Skeletal muscle satellite cell (primary cell): ENCODE results near the gene FLVCR2.

ENCODE experiments used
- H3K27me3 ChIP-seq: 2 replicates; pipeline ENCODE4 v1.7.0; 2013; ENCODE audit warnings: low read length; ENCODE audit not compliant: control insufficient read depth, insufficient read depth
- H3K36me3 ChIP-seq: 2 replicates; pipeline ENCODE4 v1.7.0; 2013; ENCODE audit warnings: mild to moderate bottlenecking, control low read depth, low read length; ENCODE audit not compliant: insufficient read depth
- H3K4me1 ChIP-seq: 2 replicates; pipeline ENCODE4 v1.7.0; 2013; ENCODE audit warnings: low read length; ENCODE audit not compliant: control insufficient read depth, insufficient read depth
- H3K4me2 ChIP-seq: 2 replicates; pipeline ENCODE4 v1.7.0; 2013; ENCODE audit warnings: mild to moderate bottlenecking, low read length
- H3K4me3 ChIP-seq: 2 replicates; pipeline ENCODE4 v1.7.0; 2013; ENCODE audit warnings: low read length
- H3K9ac ChIP-seq: 2 replicates; pipeline ENCODE4 v1.7.0; 2013; ENCODE audit warnings: mild to moderate bottlenecking, low read depth, low read length, moderate library complexity
- H3K9me3 ChIP-seq: replicated peaks from 2 replicates; pipeline ENCODE4 v1.7.0; 2013; ENCODE audit warnings: mild to moderate bottlenecking, control low read depth, low read length

The FLVCR2 gene

GRCh38 chr14:75572104-75572503 lies 6.3 kb upstream of the FLVCR2 start:
- H3K4me1 ChIP-seq: no peaks in the 10 kb centered on the region
- peaks cover 41% of the 10 kb centered on the region for H3K27me3 ChIP-seq

DNA sequence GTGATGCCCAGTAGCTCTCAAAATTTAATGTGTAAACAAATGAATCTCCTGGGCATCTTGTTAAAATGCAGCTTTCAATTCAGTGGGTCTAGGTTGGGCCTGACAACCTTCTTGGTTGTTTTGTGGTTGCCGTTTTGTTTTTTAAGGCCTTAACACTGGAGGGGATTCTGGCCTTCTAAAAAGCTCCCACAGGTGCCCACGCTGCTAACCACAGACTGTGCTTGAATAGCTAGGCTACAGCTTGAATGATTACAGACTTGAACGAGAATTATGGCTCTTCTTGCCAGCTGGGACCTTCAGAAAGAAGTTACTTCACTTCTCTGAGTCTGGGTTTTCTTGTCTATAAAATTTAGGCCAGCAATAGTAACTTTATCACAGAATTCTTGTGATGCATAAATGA lies 1.3 kb upstream of the FLVCR2 start:
- H3K9me3 ChIP-seq: no peaks in the 10 kb centered on the region
- no peaks in the 10 kb centered on the region for H3K36me3 ChIP-seq
- H3K4me2 ChIP-seq: no peak overlapping the region
- H3K9ac ChIP-seq: no peak overlapping the region
- H3K4me3 ChIP-seq: no peak overlapping the region
- peaks cover 16% of the 10 kb centered on the region for H3K27me3 ChIP-seq
- peaks cover 16% of the 10 kb centered on the region for H3K4me1 ChIP-seq

More at GRCh38 chr14:75572104-75572503, 6.3 kb upstream of the FLVCR2 start:
- Histone ChIP-seq H3K4me2 (no peak overlapping the region), H3K9ac (no peak overlapping the region), H3K9me3 (no peaks in the 10 kb centered on the region), H3K36me3 (no peaks in the 10 kb centered on the region), H3K4me3 (no peak overlapping the region)

DNA sequence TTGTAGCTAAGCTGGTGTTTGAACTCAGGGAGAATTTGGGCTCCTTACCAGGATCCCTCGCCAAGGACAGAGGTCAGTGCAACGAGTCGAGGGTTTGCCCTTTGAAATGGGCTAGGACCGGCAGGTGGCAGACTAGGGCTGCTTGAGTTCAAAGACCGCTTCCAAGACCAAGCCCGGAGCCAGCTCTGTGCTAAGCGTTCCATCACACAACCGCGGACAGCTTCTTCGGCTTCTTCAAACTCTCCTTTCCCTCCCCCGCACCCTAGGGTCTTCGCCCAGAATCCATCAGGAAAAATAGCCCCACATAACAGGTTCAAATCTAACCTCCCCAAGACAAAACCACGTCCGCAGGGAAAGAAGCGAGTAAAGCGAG lies 705 bp upstream of the FLVCR2 start:
- peak overlapping the region; percentile 86 for H3K4me2 ChIP-seq
- H3K27me3 ChIP-seq: peaks cover 10% of the 10 kb centered on the region
- H3K4me3 ChIP-seq: peak overlapping the region; percentile 66
- H3K9ac ChIP-seq: peak overlapping the region; percentile 83
- H3K9me3 ChIP-seq: no peaks in the 10 kb centered on the region
- peaks cover 16% of the 10 kb centered on the region for H3K4me1 ChIP-seq
- no peaks in the 10 kb centered on the region for H3K36me3 ChIP-seq

DNA sequence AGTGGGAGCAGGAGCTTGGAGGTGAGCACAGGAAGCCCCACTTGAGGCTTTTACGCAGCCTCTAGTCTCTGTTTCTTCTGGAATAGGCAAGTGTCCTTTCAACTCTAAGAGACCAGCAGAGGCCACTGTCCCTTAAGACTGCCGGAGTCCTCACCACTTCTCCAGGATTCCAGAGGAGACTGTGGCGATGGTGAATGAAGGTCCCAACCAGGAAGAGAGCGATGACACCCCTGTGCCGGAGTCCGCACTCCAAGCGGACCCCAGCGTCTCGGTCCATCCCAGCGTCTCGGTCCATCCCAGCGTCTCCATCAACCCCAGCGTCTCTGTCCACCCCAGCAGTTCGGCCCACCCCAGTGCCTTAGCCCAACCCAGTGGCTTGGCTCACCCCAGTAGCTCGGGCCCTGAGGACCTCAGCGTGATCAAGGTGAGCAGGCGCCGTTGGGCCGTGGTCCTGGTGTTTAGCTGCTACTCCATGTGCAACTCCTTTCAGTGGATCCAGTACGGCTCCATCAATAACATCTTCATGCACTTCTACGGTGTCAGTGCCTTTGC lies 442 bp downstream of the FLVCR2 start:
- Histone ChIP-seq H3K4me3 (peak overlapping the region; percentile 66), H3K9me3 (no peaks in the 10 kb centered on the region), H3K9ac (peak overlapping the region; percentile 69), H3K36me3 (no peaks in the 10 kb centered on the region), H3K4me1 (peaks cover 16% of the 10 kb centered on the region), H3K4me2 (peak overlapping the region; percentile 86), H3K27me3 (peaks cover 2% of the 10 kb centered on the region)

DNA sequence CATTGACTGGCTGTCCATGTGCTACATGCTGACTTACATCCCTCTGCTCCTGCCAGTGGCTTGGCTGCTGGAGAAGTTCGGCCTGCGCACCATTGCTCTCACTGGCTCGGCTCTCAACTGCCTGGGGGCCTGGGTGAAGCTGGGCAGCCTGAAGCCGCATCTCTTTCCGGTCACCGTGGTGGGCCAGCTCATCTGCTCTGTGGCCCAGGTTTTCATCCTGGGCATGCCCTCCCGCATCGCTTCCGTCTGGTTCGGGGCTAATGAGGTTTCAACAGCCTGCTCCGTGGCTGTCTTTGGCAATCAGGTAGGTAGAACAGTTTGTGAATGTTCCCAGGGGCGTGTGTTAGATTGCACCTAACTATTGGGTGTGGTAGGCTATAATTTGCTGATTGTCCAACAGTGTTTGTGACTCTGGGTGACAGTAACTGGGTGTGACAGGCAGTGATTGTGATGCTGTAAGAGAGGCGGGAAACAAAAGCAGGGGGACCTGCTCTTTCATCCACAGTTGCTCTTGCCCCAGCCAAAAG lies 981 bp downstream of the FLVCR2 start:
- peak overlapping the region; percentile 66 for H3K4me3 ChIP-seq
- H3K4me2 ChIP-seq: peak overlapping the region; percentile 86
- H3K9me3 ChIP-seq: no peaks in the 10 kb centered on the region
- H3K4me1 ChIP-seq: peaks cover 16% of the 10 kb centered on the region
- peak overlapping the region; percentile 69 for H3K9ac ChIP-seq
- no peaks in the 10 kb centered on the region for H3K27me3 ChIP-seq
- H3K36me3 ChIP-seq: no peaks in the 10 kb centered on the region

- no peaks in the 10 kb centered on the region for H3K9me3 ChIP-seq
- no peaks in the 10 kb centered on the region for H3K36me3 ChIP-seq
- H3K4me2 ChIP-seq: peak overlapping the region; percentile 86
- H3K27me3 ChIP-seq: no peaks in the 10 kb centered on the region
- peak overlapping the region; percentile 66 for H3K4me3 ChIP-seq
- H3K4me1 ChIP-seq: peaks cover 16% of the 10 kb centered on the region
- H3K9ac ChIP-seq: peak overlapping the region; percentile 69
Observed at GRCh38 chr14:75579882-75580281, 1.5 kb downstream of the FLVCR2 start.

DNA sequence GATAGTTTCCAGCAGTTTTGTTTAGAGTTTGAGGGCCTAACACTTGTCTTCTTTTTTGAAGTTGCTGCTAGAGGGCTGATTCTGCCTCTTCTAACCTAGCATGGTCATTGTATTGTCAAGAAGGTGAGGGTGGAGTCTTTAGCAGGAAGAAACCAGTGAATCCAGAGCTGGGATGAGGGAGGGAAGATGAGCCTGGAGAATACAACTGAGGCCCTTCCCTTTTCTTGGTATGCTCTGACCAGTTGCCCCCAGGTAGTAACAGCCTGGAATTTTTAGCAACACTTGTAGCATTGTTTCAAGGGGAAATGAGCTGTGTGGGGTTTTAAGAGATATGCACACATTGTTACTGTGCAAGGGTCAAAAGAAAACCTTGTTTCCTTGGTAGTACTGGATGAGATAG lies 9.0 kb downstream of the FLVCR2 start:
- Histone ChIP-seq H3K36me3 (peaks cover 5% of the 10 kb centered on the region), H3K4me2 (no peak overlapping the region), H3K4me1 (no peaks in the 10 kb centered on the region), H3K9ac (no peak overlapping the region), H3K9me3 (peaks cover 4% of the 10 kb centered on the region), H3K27me3 (no peaks in the 10 kb centered on the region), H3K4me3 (no peak overlapping the region)

DNA sequence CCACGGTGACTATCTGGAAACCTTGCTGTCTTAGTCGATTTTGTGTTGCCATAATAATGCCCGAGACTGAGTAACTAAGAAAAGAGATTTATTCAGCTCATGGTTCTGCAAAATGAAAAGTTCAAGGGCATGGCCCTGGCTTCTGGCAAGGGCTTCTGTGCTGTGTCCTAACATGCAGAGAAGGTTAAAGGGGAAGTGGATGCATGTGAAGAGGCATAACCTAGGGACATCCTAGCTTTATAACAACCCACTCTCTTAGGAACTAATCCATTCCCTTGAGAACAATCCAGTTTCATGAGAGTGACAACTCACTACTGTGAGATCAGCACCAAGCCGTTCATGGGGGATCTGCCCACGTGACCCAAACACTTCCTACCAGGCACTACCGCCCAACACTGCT lies 11.5 kb downstream of the FLVCR2 start:
- peaks cover 4% of the 10 kb centered on the region for H3K9me3 ChIP-seq
- no peak overlapping the region for H3K4me2 ChIP-seq
- no peaks in the 10 kb centered on the region for H3K4me1 ChIP-seq
- no peaks in the 10 kb centered on the region for H3K27me3 ChIP-seq
- no peak overlapping the region for H3K4me3 ChIP-seq
- H3K36me3 ChIP-seq: peaks cover 5% of the 10 kb centered on the region
- H3K9ac ChIP-seq: no peak overlapping the region

DNA sequence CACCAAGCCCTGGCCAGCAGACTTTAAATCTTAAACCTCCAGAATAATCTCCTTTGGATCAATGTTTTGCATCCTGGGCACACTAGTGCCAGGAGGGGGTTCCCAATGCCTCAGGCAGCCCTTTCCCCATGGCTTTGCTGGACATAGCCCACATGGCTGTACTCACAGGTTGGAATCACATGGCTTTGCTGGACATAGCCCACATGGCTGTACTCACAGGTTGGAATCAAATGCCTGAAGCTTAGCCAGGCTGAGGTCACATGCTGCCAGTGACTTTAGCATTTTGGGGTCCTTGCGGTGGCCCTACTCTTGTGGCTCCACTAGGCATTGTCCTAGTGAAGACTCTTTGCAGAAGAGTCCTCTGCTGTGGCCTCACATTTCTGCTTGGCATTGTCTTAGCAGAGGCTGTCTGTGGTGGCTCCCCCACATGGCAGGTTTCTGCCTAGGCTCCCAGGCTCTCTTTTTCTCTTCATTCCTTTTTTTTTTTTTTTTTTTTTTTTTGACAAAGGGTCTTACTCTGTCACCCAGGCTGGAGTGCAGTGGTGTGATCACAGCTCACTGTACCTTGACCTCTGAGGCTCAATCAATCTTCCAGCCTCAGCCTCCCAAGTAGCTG lies 13.0 kb downstream of the FLVCR2 start:
- H3K9ac ChIP-seq: no peak overlapping the region

GRCh38 chr14:75591987-75592575 lies 13.7 kb downstream of the FLVCR2 start:
- H3K4me1 ChIP-seq: no peaks in the 10 kb centered on the region
- no peak overlapping the region for H3K4me3 ChIP-seq
- H3K36me3 ChIP-seq: peaks cover 5% of the 10 kb centered on the region
- peaks cover 4% of the 10 kb centered on the region for H3K9me3 ChIP-seq
- H3K27me3 ChIP-seq: no peaks in the 10 kb centered on the region
- H3K9ac ChIP-seq: no peak overlapping the region
- no peak overlapping the region for H3K4me2 ChIP-seq

More for the DNA sequence above, 13.0 kb downstream of the FLVCR2 start:
- no peaks in the 10 kb centered on the region for H3K4me1 ChIP-seq
- peaks cover 4% of the 10 kb centered on the region for H3K9me3 ChIP-seq
- no peak overlapping the region for H3K4me2 ChIP-seq
- H3K36me3 ChIP-seq: peaks cover 5% of the 10 kb centered on the region
- H3K4me3 ChIP-seq: no peak overlapping the region
- H3K27me3 ChIP-seq: no peaks in the 10 kb centered on the region

GRCh38 chr14:75595226-75595625 lies 16.8 kb downstream of the FLVCR2 start:
- Histone ChIP-seq H3K9me3 (peaks cover 4% of the 10 kb centered on the region), H3K4me2 (no peak overlapping the region), H3K4me1 (no peaks in the 10 kb centered on the region), H3K4me3 (no peak overlapping the region), H3K27me3 (no peaks in the 10 kb centered on the region), H3K36me3 (peaks cover 5% of the 10 kb centered on the region), H3K9ac (no peak overlapping the region)
